Measurements from ENCODE around the gene RPN1. TPM values are rescaled to one million over a fixed set of nuclear protein-coding genes. Genes with fewer than 3 reads are reported as not detected.

The RPN1 gene
- total and polyA plus RNA-seq, 4 donors, result 132 to 407 (median 249) TPM

GRCh38 chr3:128584412-128585020 lies 66.1 kb downstream of the RPN1 start:
- no peak overlapping the region for H3K27ac ChIP-seq (ENCODE audit: low read depth in 1 of 2, low read length in 2 of 2)
- no peaks in the 10 kb centered on the region for H3K27me3 ChIP-seq (ENCODE audit: control insufficient read depth in 4 of 4, insufficient read depth in 4 of 4, low read length in 3 of 4)
- H3K4me1 ChIP-seq (ENCODE audit: control insufficient read depth in 4 of 4, insufficient read depth in 4 of 4, low read length in 3 of 4), result no peaks in the 10 kb centered on the region
- no peaks in the 10 kb centered on the region for H3K36me3 ChIP-seq (ENCODE audit: control insufficient read depth in 4 of 4, insufficient read depth in 3 of 4, low read depth in 1 of 4, low read length in 3 of 4)
- 20% methylated on average over 13 of the region's 13 CpGs for WGBS
- H3K9ac ChIP-seq (ENCODE audit: low read depth in 1 of 2, low read length in 2 of 2), result no peak overlapping the region
- H3K9me3 ChIP-seq (ENCODE audit: control insufficient read depth in 4 of 4, low read length in 3 of 4), result peaks cover 0 to 4% (median under 1%) of the 10 kb centered on the region in 4 donors
- peak; percentile 49 for DNase-seq (ENCODE audit: low spot score)
- TF ChIP-seq FOXA1 (IDR thresholded peaks at IDR 0.05) (no peak), SP1 (IDR thresholded peaks at IDR 0.05) (peak; percentile 7), FOXA2 (IDR thresholded peaks at IDR 0.05) (no peak), NR2F2 (IDR thresholded peaks at IDR 0.05) (no peak), HNF4A (conservative IDR thresholded peaks at IDR 0.05) (peak in 1 of 2 donors; percentile 19), RXRA (IDR thresholded peaks at IDR 0.05) (no peak), ZBTB33 (IDR thresholded peaks at IDR 0.05) (no peak), ATF3 (IDR thresholded peaks at IDR 0.05) (no peak), JUND (IDR thresholded peaks at IDR 0.05) (no peak), RAD21 (IDR thresholded peaks at IDR 0.05) (peak; percentile 89 to 92), CTCF (IDR thresholded peaks at IDR 0.05; ENCODE audit: low read depth, low read length, missing input control) (peak; percentile 66), TAF1 (conservative IDR thresholded peaks at IDR 0.05) (no peak)
- no peak overlapping the region for H3K4me3 ChIP-seq (ENCODE audit: low read depth in 1 of 3, low read length in 3 of 3)

GRCh38 chr3:128581566-128581965 lies 69.1 kb downstream of the RPN1 start:
- Histone ChIP-seq H3K27me3 (ENCODE audit: control insufficient read depth in 4 of 4, insufficient read depth in 4 of 4, low read length in 3 of 4) (no peaks in the 10 kb centered on the region), H3K9ac (ENCODE audit: low read depth in 1 of 2, low read length in 2 of 2) (no peak overlapping the region), H3K9me3 (ENCODE audit: control insufficient read depth in 4 of 4, low read length in 3 of 4) (peaks cover 0 to 4% (median under 1%) of the 10 kb centered on the region in 4 donors), H3K36me3 (ENCODE audit: control insufficient read depth in 4 of 4, insufficient read depth in 3 of 4, low read depth in 1 of 4, low read length in 3 of 4) (no peaks in the 10 kb centered on the region), H3K4me3 (ENCODE audit: low read depth in 1 of 3, low read length in 3 of 3) (no peak overlapping the region), H3K27ac (ENCODE audit: low read depth in 1 of 2, low read length in 2 of 2) (no peak overlapping the region), H3K4me1 (ENCODE audit: control insufficient read depth in 4 of 4, insufficient read depth in 4 of 4, low read length in 3 of 4) (no peaks in the 10 kb centered on the region)
- DNase-seq (ENCODE audit: low spot score), result no peak
- TF ChIP-seq YY1 (IDR thresholded peaks at IDR 0.05) (no peak), EGR1 (IDR thresholded peaks at IDR 0.05; ENCODE audit: low read depth in 2 of 2) (no peak), HNF4A (conservative IDR thresholded peaks at IDR 0.05) (no peak), MAX (IDR thresholded peaks at IDR 0.05) (no peak), SP1 (IDR thresholded peaks at IDR 0.05) (no peak), FOXA1 (IDR thresholded peaks at IDR 0.05) (no peak), HNF4G (IDR thresholded peaks at IDR 0.05) (no peak), JUND (IDR thresholded peaks at IDR 0.05) (no peak), GABPA (IDR thresholded peaks at IDR 0.05 in 1 of 2, conservative IDR thresholded peaks at IDR 0.05 in 1 of 2) (no peak), NR2F2 (IDR thresholded peaks at IDR 0.05) (no peak), TAF1 (conservative IDR thresholded peaks at IDR 0.05) (no peak), ZBTB33 (IDR thresholded peaks at IDR 0.05) (no peak), FOXA2 (IDR thresholded peaks at IDR 0.05) (no peak), RXRA (IDR thresholded peaks at IDR 0.05) (no peak)
